ENCODE data around the gene NEURL3.
"Not testable (repeated sequence)": the region's sequence is repeated elsewhere in the genome, so short reads cannot be mapped to it uniquely, and the experiment has no call there.

Gene NEURL3

GRCh38 chr2:96468904-96469303, 36.3 kb downstream of the NEURL3 start:
- in situ Hi-C loops (cut with HindIII; ENCODE audit: low pct_unique_long_range_greater_than_20kb, low sequenced_read_pairs) = no loop called here
- TF ChIP-seq JUND (IDR thresholded peaks at IDR 0.05; ENCODE audit: low read depth) = no peak
- DNase-seq (ENCODE audit: low read depth in 1 of 2, low spot score in 1 of 2) = no peak

DNA sequence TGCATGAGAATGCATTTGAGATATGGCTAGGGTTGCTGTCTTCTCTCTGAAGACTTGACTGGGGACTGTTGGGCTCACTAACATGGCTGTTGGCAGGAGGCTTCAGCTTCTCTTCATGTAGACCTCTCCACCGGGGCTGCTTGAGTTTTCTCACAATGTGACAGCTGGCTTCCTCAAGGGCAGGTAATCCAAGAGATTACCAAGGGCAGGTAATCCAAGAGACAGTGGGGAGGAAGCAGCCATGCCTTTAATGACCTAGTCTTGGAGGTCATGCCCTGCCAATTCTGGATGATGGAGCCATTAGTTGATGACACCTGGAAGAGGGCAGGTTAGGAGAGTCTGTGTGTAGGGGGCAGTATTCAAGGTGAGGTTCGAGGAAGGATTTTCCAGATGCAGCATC, 40.5 kb downstream of the NEURL3 start:
- DNase-seq (ENCODE audit: low read depth in 1 of 2, low spot score in 1 of 2) = no peak
- in situ Hi-C loops (cut with HindIII; ENCODE audit: low pct_unique_long_range_greater_than_20kb, low sequenced_read_pairs) = no loop called here
- no peak for TF ChIP-seq JUND (IDR thresholded peaks at IDR 0.05; ENCODE audit: low read depth)

- no peak for DNase-seq (ENCODE audit: low read depth in 1 of 2, low spot score in 1 of 2)
- in situ Hi-C loops (cut with HindIII; ENCODE audit: low pct_unique_long_range_greater_than_20kb, low sequenced_read_pairs) = no loop called here
- TF ChIP-seq JUND (IDR thresholded peaks at IDR 0.05; ENCODE audit: low read depth) = no peak
Measured at GRCh38 chr2:96464061-96464460, 41.1 kb downstream of the NEURL3 start.

DNA sequence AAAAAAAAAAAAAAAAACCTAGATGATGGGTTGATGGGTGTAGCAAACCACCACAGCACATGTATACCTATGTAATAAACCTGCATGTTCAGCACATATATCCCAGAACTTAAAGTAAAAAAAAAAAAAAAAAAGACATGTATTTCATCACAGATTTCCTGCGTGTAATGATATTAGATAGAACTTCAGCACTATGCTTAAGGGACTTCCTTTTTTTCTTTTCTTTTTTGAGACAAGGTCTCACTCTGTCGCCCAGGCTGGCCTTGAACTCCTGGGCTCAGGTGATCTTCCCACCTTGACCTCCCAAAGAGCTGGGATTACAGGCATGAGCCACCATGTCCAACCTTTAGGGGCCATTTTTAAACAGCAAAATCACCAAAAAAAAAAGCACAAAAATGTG, 42.0 kb downstream of the NEURL3 start:
- in situ Hi-C loops (cut with HindIII; ENCODE audit: low pct_unique_long_range_greater_than_20kb, low sequenced_read_pairs) = no loop called here
- DNase-seq (ENCODE audit: low read depth in 1 of 2, low spot score in 1 of 2) = no peak
- no peak for TF ChIP-seq JUND (IDR thresholded peaks at IDR 0.05; ENCODE audit: low read depth)

DNA sequence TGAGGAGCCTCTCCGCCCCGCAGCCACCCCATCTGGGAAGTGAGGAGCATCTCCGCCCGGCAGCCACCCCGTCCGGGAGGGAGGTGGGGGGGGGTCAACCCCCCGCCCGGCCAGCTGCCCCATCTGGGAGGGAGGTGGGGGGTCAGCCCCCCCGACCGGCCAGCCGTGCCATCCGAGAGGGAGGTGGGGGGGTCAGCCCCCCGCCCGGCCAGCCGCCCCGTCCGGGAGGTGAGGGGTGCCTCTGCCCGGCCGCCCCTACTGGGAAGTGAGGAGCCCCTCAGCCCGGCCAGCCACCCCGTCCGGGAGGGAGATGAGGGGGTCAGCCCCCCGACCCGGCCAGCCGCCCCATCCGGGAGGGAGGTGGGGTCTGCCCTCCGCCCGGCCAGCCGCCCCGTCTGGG, 43.5 kb downstream of the NEURL3 start:
- DNase-seq (ENCODE audit: low read depth in 1 of 2, low spot score in 1 of 2); in situ Hi-C loops (cut with HindIII; ENCODE audit: low pct_unique_long_range_greater_than_20kb, low sequenced_read_pairs): not testable (repeated sequence)

GRCh38 chr2:96452053-96452452, 53.1 kb downstream of the NEURL3 start:
- DNase-seq (ENCODE audit: low read depth in 1 of 2, low spot score in 1 of 2) = no peak
- in situ Hi-C loops (cut with HindIII; ENCODE audit: low pct_unique_long_range_greater_than_20kb, low sequenced_read_pairs) = no loop called here

DNA sequence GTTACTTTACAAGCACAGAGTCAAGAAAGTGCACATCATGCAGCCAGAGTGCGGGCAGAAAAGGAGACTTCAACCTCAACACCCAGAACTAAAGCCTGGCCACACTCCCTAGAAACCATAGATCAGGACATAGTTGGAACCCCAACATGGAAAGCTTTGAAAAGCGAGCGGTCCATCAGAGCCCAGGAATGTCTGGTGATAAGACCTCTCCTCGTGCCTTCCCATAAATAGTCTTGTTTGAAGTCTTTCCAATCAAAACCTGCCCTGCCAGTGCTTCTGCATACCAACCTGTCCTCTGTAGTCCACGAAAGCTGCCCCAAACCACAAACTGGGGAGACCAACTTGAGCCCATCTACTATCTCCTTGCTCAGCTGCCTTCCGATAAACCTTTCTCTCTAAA, 55.5 kb downstream of the NEURL3 start:
- TF ChIP-seq JUND (IDR thresholded peaks at IDR 0.05; ENCODE audit: low read depth) = no peak
- in situ Hi-C loops (cut with HindIII; ENCODE audit: low pct_unique_long_range_greater_than_20kb, low sequenced_read_pairs) = no loop called here
- DNase-seq (ENCODE audit: low read depth in 1 of 2, low spot score in 1 of 2) = no peak

More at GRCh38 chr2:96452053-96452452, 53.1 kb downstream of the NEURL3 start:
- TF ChIP-seq JUND (IDR thresholded peaks at IDR 0.05; ENCODE audit: low read depth) = no peak

DNA sequence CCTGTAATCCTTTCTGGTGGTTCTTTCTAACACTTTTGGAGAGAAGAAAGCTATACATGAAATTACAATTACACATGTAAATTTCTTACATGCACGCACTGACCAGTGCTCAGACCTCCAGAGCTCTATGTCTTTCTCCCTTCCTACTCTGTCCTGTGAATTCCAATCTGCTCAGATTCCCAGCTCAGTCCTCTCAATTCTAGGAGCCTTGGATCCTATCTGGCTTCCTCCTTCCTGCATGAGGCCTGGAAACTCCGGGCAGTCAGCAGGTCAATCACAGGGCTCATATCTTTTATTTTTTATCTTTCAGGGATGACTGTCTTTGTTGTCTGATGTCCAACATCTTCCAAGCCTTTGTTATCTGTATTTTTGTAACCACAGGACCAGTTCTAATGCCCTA, 56.0 kb downstream of the NEURL3 start:
- in situ Hi-C loops (cut with HindIII; ENCODE audit: low pct_unique_long_range_greater_than_20kb, low sequenced_read_pairs) = no loop called here
- no peak for TF ChIP-seq JUND (IDR thresholded peaks at IDR 0.05; ENCODE audit: low read depth)
- DNase-seq (ENCODE audit: low read depth in 1 of 2, low spot score in 1 of 2) = no peak

DNA sequence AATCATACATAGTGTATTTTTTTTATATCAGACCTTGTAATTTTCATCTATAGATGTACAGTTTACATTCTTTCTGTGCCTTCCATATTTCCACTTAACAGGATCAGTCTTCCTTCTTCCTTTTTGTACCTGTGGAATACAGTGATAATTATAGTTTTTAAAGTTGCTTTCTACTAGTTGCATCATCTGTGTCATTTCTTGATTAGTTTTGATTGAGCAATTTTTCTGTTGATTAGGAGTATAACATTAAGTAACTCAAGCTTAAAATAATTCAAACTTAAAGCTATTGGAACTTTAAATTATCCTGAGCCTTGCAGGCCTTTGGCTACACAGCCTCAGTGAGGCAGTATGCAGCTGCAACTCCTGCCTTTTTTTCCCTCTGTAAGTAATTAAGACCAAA, 57.4 kb downstream of the NEURL3 start:
- TF ChIP-seq JUND (IDR thresholded peaks at IDR 0.05; ENCODE audit: low read depth) = no peak
- in situ Hi-C loops (cut with HindIII; ENCODE audit: low pct_unique_long_range_greater_than_20kb, low sequenced_read_pairs) = no loop called here
- no peak for DNase-seq (ENCODE audit: low read depth in 1 of 2, low spot score in 1 of 2)

Measured in T47D (cell line).